ENCODE measurements around the gene TMC3. TPM values are rescaled to one million over a fixed set of nuclear protein-coding genes. Genes with fewer than 3 reads are reported as not detected.

Gene TMC3
- total and polyA plus RNA-seq, 10 of the 15 experiments (the other 5 are each of a cell fraction or from before 2014, with no cell fraction given), result 0.03 to 0.04 (median 0.04) TPM; not detected in 7

DNA sequence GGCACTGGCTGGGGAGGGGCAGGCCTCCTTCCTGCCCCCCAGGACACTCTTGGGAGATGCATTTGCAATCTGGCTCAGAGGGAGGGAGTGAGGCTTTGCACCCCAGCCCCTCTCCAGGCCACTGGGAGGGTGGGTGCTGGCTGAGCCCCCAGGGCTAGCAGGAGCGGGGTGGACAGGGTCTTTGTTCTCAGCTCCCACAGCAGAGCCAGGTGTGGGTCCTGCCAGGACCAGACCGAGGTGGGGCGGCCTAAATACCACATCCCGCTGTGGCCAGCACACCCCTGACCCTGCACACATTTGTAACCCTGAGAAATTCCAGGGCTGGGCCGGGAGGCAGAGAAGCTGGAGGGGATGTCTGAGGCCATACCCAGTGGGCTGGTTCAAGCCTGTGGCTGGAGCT lies 91.1 kb downstream of the TMC3 start (continued):
- TF ChIP-seq HDGF (IDR thresholded peaks at IDR 0.05) (no peak), STAT1 (conservative IDR thresholded peaks at IDR 0.05) (no peak)

- WGBS (ENCODE audit: insufficient coverage, insufficient replicate concordance, low lambda C conversion rate, missing lambda C conversion rate), result 91% methylated on average over 18 of the region's 18 CpGs
- in situ Hi-C loops (cut with MboI), result loop anchor here (10.0 to 25.0 kb wide), 3 partner anchors 762 to 1930 kb away; partner anchors contain the start of genes HDGFL3 and MEX3B
Observed at GRCh38 chr15:81282606-81282895, 91.5 kb downstream of the TMC3 start.

More at GRCh38 chr15:81282606-81282895, 91.5 kb downstream of the TMC3 start:
- H3K4me1 ChIP-seq (ENCODE audit: control insufficient read depth, insufficient read depth, low read length), result peaks cover 30% of the 10 kb centered on the region
- POLR2A ChIA-PET, result interaction anchor here (2.3 kb wide), 1 partner anchor 9 kb away, joined by 5 read pairs; no protein-coding TSS in a partner anchor
- H3K4me2 ChIP-seq (ENCODE audit: control insufficient read depth, insufficient read depth), result no peak overlapping the region
- no TSS peak for BruUV-seq (replicated peaks)
- no peak overlapping the region for H3K9ac ChIP-seq (ENCODE audit: control insufficient read depth, insufficient read depth, low read length)
- H3K79me2 ChIP-seq (ENCODE audit: control insufficient read depth, insufficient read depth, low read length), result no peaks in the 10 kb centered on the region
- no peaks in the 10 kb centered on the region for H3K27me3 ChIP-seq (replicated peaks in 1 of 2; ENCODE audit: control insufficient read depth in 2 of 2, insufficient read depth in 2 of 2, low read length in 1 of 2)
- intact Hi-C loops (cut with micrococcal nuclease; ENCODE audit: unreplicated experiment), result no loop called here
- H3K9me3 ChIP-seq (replicated peaks; ENCODE audit: control insufficient read depth, insufficient read depth, low read length), result peaks cover under 1% of the 10 kb centered on the region; the same call in 2 of the 3 replicates
- no peak for FAIRE-seq
- no peak overlapping the region for H2AFZ ChIP-seq (ENCODE audit: control insufficient read depth, low read depth, low read length)
- RAD21 ChIA-PET (ENCODE audit: unreplicated experiment), result interaction anchor here (0.8 to 2.2 kb wide), 3 partner anchors 10 to 52 kb away, joined by 3 to 9 read pairs (median 8); no protein-coding TSS in a partner anchor
- ATAC-seq, result no peak
- CTCF ChIA-PET, result interaction anchor here (1.1 to 1.6 kb wide), 2 partner anchors 17 to 52 kb away, joined by 4 to 8 read pairs; no protein-coding TSS in a partner anchor
- no peak overlapping the region for H3K4me3 ChIP-seq
- H4K20me1 ChIP-seq (ENCODE audit: control insufficient read depth, insufficient read depth), result no peaks in the 10 kb centered on the region
- SMC1A ChIA-PET (ENCODE audit: uncharacterized antibody, unreplicated experiment), result interaction anchor here (2.6 kb wide), 1 partner anchor 45 kb away, joined by 7 read pairs; no protein-coding TSS in a partner anchor
- no peaks in the 10 kb centered on the region for H3K36me3 ChIP-seq (ENCODE audit: control insufficient read depth in 2 of 2, insufficient read depth in 2 of 2, low read length in 1 of 2)
- TF ChIP-seq RB1 (IDR thresholded peaks at IDR 0.05; ENCODE audit: borderline replicate concordance), result no peak
- TF ChIP-seq PAX5 (IDR thresholded peaks at IDR 0.05; ENCODE audit: borderline replicate concordance, low read depth, low read length), result no peak
- TF ChIP-seq NR2C1 (IDR thresholded peaks at IDR 0.05), result no peak
- TF ChIP-seq BMI1 (IDR thresholded peaks at IDR 0.05; ENCODE audit: borderline replicate concordance), result no peak
- H3K27ac ChIP-seq (ENCODE audit: control insufficient read depth, insufficient read depth), result no peak overlapping the region
- no peak for DNase-seq (ENCODE audit: low read depth, low spot score)
